ENCODE data around the gene SCN1A. TPM values are rescaled to one million over a fixed set of nuclear protein-coding genes. Genes with fewer than 3 reads are reported as not detected.

Gene SCN1A
- total RNA-seq, 1 experiment from 2014 or later = 1.6 TPM

- TF ChIP-seq ZNF263 (CRISPR knock-in tag; IDR thresholded peaks at IDR 0.05; ENCODE audit: low read depth) = no peak
- no peak for TF ChIP-seq ZNF671 (CRISPR knock-in tag; IDR thresholded peaks at IDR 0.05)
- no peak for TF ChIP-seq NR2C2 (CRISPR knock-in tag; IDR thresholded peaks at IDR 0.05)
- no peak for TF ChIP-seq PREB (CRISPR knock-in tag; IDR thresholded peaks at IDR 0.05; ENCODE audit: borderline replicate concordance)
- no peak for TF ChIP-seq GTF2I (CRISPR knock-in tag; conservative IDR thresholded peaks at IDR 0.05)
Measured at GRCh38 chr2:166092889-166093288, 34.9 kb downstream of the SCN1A start (continued).

DNA sequence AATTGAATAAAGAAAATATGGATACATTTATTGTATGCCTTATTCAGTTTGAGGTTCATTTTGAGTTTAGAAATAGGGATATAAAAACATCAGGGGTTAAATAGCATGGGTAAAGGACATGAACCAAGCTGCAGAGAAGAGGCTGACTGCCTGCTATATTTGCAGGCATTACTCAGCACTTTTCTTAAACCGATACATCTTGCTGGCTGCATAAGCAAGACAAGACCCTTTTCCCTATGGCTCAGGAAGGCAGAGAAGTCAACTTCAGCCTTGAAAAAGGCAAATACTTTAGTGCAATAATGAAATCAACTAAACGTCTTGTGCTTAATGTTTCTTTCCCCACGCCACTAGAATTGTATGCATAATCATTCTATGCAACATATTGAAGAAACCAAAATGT lies 36.4 kb downstream of the SCN1A start:
- H3K27me3 Mint-ChIP-seq (ENCODE audit: low read depth) = no peaks in the 10 kb centered on the region
- no peaks in the 10 kb centered on the region for H3K9me3 Mint-ChIP-seq
- DNase-seq (ENCODE audit: low spot score) (no peak), ATAC-seq (peak; percentile 75)
- no peak overlapping the region for H3K4me3 Mint-ChIP-seq
- peaks cover 10% of the 10 kb centered on the region for H3K4me1 Mint-ChIP-seq
- ChIA-PET POLR2A (no interaction called here), CTCF (interaction anchor here (0.6 kb wide), 1 partner anchor 328 kb away, joined by 3 read pairs; no protein-coding TSS in a partner anchor)
- TF ChIP-seq, protein P1, sequence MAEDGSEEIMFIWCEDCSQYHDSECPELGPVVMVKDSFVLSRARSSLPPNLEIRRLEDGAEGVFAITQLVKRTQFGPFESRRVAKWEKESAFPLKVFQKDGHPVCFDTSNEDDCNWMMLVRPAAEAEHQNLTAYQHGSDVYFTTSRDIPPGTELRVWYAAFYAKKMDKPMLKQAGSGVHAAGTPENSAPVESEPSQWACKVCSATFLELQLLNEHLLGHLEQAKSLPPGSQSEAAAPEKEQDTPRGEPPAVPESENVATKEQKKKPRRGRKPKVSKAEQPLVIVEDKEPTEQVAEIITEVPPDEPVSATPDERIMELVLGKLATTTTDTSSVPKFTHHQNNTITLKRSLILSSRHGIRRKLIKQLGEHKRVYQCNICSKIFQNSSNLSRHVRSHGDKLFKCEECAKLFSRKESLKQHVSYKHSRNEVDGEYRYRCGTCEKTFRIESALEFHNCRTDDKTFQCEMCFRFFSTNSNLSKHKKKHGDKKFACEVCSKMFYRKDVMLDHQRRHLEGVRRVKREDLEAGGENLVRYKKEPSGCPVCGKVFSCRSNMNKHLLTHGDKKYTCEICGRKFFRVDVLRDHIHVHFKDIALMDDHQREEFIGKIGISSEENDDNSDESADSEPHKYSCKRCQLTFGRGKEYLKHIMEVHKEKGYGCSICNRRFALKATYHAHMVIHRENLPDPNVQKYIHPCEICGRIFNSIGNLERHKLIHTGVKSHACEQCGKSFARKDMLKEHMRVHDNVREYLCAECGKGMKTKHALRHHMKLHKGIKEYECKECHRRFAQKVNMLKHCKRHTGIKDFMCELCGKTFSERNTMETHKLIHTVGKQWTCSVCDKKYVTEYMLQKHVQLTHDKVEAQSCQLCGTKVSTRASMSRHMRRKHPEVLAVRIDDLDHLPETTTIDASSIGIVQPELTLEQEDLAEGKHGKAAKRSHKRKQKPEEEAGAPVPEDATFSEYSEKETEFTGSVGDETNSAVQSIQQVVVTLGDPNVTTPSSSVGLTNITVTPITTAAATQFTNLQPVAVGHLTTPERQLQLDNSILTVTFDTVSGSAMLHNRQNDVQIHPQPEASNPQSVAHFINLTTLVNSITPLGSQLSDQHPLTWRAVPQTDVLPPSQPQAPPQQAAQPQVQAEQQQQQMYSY (CRISPR knock-in tag; IDR thresholded peaks at IDR 0.05) = no peak
- peak; percentile 83 for TF ChIP-seq NFE2L1 (CRISPR knock-in tag; IDR thresholded peaks at IDR 0.05)
- H3K36me3 Mint-ChIP-seq = no peaks in the 10 kb centered on the region
- H3K27ac Mint-ChIP-seq = peak overlapping the region; percentile 52; the same call in 1 of the 2 replicates

DNA sequence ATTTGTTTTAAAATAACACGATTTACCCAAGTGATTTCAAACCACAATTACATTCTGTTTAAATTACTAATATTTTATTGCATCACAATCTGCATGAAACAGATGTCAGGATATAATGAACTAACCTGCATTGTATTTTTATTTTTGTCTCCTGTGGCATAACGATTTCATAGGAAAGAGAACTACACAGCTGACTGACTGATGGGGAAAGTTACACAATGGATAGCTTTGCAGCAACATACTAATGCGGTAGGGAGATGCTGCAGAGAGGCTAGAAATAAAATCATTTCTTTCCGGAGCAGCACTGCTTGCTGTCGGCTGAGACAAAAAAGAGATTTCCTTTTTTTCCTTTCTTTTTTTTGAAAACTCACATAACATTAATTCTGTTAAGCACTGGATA lies 36.9 kb downstream of the SCN1A start:
- ATAC-seq = no peak; the same call in 1 of the 2 replicates
- DNase-seq (ENCODE audit: low spot score) = no peak

More for the DNA sequence above, 36.9 kb downstream of the SCN1A start:
- POLR2A ChIA-PET = no interaction called here
- Mint-ChIP-seq H3K4me3 (no peak overlapping the region), H3K36me3 (no peaks in the 10 kb centered on the region), H3K27ac (peak overlapping the region; percentile 15; the same call in 1 of the 2 replicates), H3K27me3 (ENCODE audit: low read depth) (no peaks in the 10 kb centered on the region), H3K4me1 (peaks cover 10% of the 10 kb centered on the region), H3K9me3 (no peaks in the 10 kb centered on the region)
- CTCF ChIA-PET = interaction anchor here (0.6 kb wide), 1 partner anchor 329 kb away, joined by 3 read pairs; no protein-coding TSS in a partner anchor
- TF ChIP-seq CTCF (IDR thresholded peaks at IDR 0.05) (no peak), SOX15 (CRISPR knock-in tag; IDR thresholded peaks at IDR 0.05) (no peak), ZNF416 (CRISPR knock-in tag; IDR thresholded peaks at IDR 0.05) (no peak), STAT6 (CRISPR knock-in tag; conservative IDR thresholded peaks at IDR 0.05; ENCODE audit: low read depth) (no peak), NR3C1 (CRISPR knock-in tag; conservative IDR thresholded peaks at IDR 0.05; ENCODE audit: low read depth) (no peak), RORB (CRISPR knock-in tag; IDR thresholded peaks at IDR 0.05) (no peak)
- TF ChIP-seq, protein P2, sequence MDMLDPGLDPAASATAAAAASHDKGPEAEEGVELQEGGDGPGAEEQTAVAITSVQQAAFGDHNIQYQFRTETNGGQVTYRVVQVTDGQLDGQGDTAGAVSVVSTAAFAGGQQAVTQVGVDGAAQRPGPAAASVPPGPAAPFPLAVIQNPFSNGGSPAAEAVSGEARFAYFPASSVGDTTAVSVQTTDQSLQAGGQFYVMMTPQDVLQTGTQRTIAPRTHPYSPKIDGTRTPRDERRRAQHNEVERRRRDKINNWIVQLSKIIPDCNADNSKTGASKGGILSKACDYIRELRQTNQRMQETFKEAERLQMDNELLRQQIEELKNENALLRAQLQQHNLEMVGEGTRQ (CRISPR knock-in tag; IDR thresholded peaks at IDR 0.05) = no peak

All from WTC11 (cell line).